DOHH2 (cell line): ENCODE data around the gene SPAG16.

ENCODE experiments used
- H3F3A ChIP-seq: fragments of 200-600 bp; sonication (generic), shearing (Covaris generic); 2 replicates; pipeline ENCODE4 v1.6.0; 2016; ENCODE audit warnings: antibody characterized with exemption, mild to moderate bottlenecking; ENCODE audit not compliant: control insufficient read depth, insufficient read depth
- H3K27ac ChIP-seq: fragments of 200-600 bp; sonication (generic); 2 replicates; pipeline ENCODE4 v1.5.1; 2014; ENCODE audit warnings: low read depth, mild to moderate bottlenecking, low read length, moderate library complexity
- H3K27me3 ChIP-seq: fragments of 200-600 bp; sonication (generic); 2 replicates; pipeline ENCODE4 v1.6.1; 2014; ENCODE audit warnings: mild to moderate bottlenecking, low read length, mixed read lengths; ENCODE audit not compliant: control insufficient read depth
- H3K36me3 ChIP-seq: fragments of 200-600 bp; sonication (generic); 2 replicates; pipeline ENCODE4 v1.6.1; 2014; ENCODE audit warnings: mild to moderate bottlenecking, low read length, moderate library complexity, mixed read lengths; ENCODE audit not compliant: control insufficient read depth
- H3K4me1 ChIP-seq: fragments of 200-600 bp; sonication (generic); 2 replicates; pipeline ENCODE4 v1.6.1; 2014; ENCODE audit warnings: mild to moderate bottlenecking, low read length, mixed read lengths; ENCODE audit not compliant: control insufficient read depth
- H3K4me2 ChIP-seq: fragments of 200-600 bp; sonication (generic); 2 replicates; pipeline ENCODE4 v1.6.0; 2014; ENCODE audit warnings: mild to moderate bottlenecking, low read length, moderate library complexity
- H3K4me3 ChIP-seq: fragments of 200-600 bp; sonication (generic); 2 replicates; pipeline ENCODE4 v1.5.1; 2014; ENCODE audit warnings: mild to moderate bottlenecking, low read length, mixed read lengths
- H3K79me2 ChIP-seq: fragments of 200-600 bp; sonication (generic); 2 replicates; pipeline ENCODE4 v1.6.1; 2014; ENCODE audit warnings: mild to moderate bottlenecking, low read length, mixed read lengths; ENCODE audit not compliant: control insufficient read depth
- H3K9me2 ChIP-seq: fragments of 200-600 bp; sonication (generic); replicated peaks from 2 replicates; pipeline ENCODE4 v1.6.1; 2014; ENCODE audit warnings: mild to moderate bottlenecking, low read length, mixed read lengths; ENCODE audit not compliant: control insufficient read depth
- H3K9me3 ChIP-seq: fragments of 200-600 bp; sonication (generic); 2 replicates; pipeline ENCODE4 v1.6.1; 2014; ENCODE audit warnings: antibody characterized with exemption, low read length, mixed read lengths; ENCODE audit not compliant: control insufficient read depth, insufficient read depth
- H4K20me1 ChIP-seq: fragments of 200-600 bp; sonication (generic); 2 replicates; pipeline ENCODE4 v1.6.0; 2014; ENCODE audit warnings: low read depth, mild to moderate bottlenecking, antibody characterized with exemption, low read length, moderate library complexity; ENCODE audit not compliant: control insufficient read depth, insufficient read depth
- EZH2phosphoT487 ChIP-seq: fragments of 200-600 bp; sonication (generic); IDR thresholded peaks from 2 replicates; pipeline ENCODE4 v1.6.1; 2017; ENCODE audit warnings: borderline replicate concordance, mild to moderate bottlenecking, antibody characterized with exemption, low read length, moderate library complexity, mixed read lengths
- TF ChIP-seq, protein P1 (sequence below): fragments of 200-600 bp; sonication (generic); IDR thresholded peaks from one replicate; pipeline ENCODE4 v1.5.1; 2014; ENCODE audit warnings: antibody characterized with exemption, mild to moderate bottlenecking, low read depth, low read length; ENCODE audit not compliant: poor library complexity, severe bottlenecking

Gene SPAG16

DNA sequence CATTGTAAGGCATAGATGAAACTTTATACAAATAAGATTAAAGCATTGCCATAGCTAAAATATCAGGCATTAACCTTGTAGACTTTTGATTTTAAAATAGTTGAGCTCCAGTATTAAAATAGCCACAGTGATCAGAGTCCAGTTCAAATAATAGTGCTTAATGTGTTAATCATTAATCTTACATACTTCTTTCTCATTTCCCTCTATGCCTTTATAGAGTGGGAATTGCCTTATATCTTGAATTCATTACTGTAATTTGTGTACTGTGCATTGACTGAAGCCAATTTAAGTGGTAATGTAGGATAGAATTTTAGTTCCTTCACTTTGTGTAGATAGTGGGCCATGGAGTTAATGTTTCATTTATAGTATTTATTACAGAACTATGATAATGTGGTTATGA lies 577.4 kb downstream of the SPAG16 start:
- no peaks in the 10 kb centered on the region for H3K9me2 ChIP-seq
- no peaks in the 10 kb centered on the region for H3K27me3 ChIP-seq
- no peak overlapping the region for H3K4me2 ChIP-seq
- no peak overlapping the region for H3K4me3 ChIP-seq
- no peaks in the 10 kb centered on the region for H3K4me1 ChIP-seq
- no peaks in the 10 kb centered on the region for H3K9me3 ChIP-seq
- no peaks in the 10 kb centered on the region for H3F3A ChIP-seq
- no peaks in the 10 kb centered on the region for H4K20me1 ChIP-seq
- no peaks in the 10 kb centered on the region for H3K79me2 ChIP-seq
- no peaks in the 10 kb centered on the region for H3K36me3 ChIP-seq
- H3K27ac ChIP-seq: no peak overlapping the region
- no peak for TF ChIP-seq EZH2phosphoT487
- TF ChIP-seq, protein P1, sequence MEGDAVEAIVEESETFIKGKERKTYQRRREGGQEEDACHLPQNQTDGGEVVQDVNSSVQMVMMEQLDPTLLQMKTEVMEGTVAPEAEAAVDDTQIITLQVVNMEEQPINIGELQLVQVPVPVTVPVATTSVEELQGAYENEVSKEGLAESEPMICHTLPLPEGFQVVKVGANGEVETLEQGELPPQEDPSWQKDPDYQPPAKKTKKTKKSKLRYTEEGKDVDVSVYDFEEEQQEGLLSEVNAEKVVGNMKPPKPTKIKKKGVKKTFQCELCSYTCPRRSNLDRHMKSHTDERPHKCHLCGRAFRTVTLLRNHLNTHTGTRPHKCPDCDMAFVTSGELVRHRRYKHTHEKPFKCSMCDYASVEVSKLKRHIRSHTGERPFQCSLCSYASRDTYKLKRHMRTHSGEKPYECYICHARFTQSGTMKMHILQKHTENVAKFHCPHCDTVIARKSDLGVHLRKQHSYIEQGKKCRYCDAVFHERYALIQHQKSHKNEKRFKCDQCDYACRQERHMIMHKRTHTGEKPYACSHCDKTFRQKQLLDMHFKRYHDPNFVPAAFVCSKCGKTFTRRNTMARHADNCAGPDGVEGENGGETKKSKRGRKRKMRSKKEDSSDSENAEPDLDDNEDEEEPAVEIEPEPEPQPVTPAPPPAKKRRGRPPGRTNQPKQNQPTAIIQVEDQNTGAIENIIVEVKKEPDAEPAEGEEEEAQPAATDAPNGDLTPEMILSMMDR: no peak

DNA sequence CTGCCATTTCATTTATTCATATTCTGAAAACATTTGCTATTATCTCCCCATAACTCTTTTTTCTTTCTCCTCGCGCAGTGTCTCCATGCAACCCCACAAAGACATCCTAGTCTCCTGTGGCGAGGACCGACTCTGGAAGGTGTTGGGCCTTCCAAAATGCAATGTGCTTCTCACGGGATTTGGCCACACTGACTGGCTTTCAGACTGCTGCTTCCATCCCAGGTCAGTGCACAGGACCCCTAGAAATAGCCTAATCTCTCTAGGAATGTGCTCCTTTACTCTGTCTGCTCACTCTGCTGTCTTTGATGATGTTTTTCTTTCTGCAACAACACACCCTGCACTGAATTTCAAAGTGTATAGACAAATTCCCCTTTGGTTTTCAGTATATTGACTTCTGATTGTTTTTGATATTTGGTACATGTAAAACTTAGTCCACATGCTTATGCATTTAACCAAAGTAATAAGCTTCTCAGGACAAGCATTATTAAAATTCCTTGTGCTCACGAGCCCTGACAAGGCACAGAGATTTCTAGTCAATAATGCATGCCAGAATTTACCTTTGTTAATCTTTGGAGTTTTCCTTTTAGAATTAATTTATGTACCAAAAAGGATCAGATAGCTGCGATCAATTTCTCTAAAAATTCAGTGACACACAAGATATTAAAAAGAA lies 578.3 kb downstream of the SPAG16 start:
- Histone ChIP-seq H3K9me2 (no peaks in the 10 kb centered on the region), H3F3A (no peaks in the 10 kb centered on the region), H3K27me3 (no peaks in the 10 kb centered on the region), H4K20me1 (no peaks in the 10 kb centered on the region), H3K4me3 (no peak overlapping the region), H3K36me3 (no peaks in the 10 kb centered on the region), H3K27ac (no peak overlapping the region), H3K4me1 (no peaks in the 10 kb centered on the region), H3K4me2 (no peak overlapping the region), H3K9me3 (no peaks in the 10 kb centered on the region), H3K79me2 (no peaks in the 10 kb centered on the region)
- no peak for TF ChIP-seq EZH2phosphoT487
- TF ChIP-seq, protein P1: no peak

DNA sequence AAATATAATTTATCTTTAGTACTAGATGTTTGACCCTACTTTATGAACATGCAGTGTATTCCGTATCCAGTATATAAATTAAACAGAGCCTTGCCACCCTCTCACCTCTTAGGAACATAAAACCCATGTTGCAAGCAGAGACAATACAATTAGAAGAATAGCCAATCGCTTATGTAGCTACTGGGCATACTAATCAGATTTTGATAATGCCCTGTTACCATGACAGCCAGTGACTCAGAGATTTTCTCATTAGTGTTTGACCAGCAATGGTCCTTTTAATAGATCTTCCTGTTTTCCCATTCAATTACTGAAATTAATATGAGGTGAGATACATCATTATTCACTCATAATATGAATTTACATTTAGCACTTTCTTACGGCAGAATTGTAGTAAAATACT lies 579.3 kb downstream of the SPAG16 start:
- Histone ChIP-seq H3F3A (no peaks in the 10 kb centered on the region), H3K4me2 (no peak overlapping the region)
- TF ChIP-seq, protein P1: no peak
- TF ChIP-seq EZH2phosphoT487: no peak

More for the DNA sequence above, 579.3 kb downstream of the SPAG16 start:
- Histone ChIP-seq H3K9me2 (no peaks in the 10 kb centered on the region), H3K4me1 (no peaks in the 10 kb centered on the region), H3K27me3 (no peaks in the 10 kb centered on the region), H3K27ac (no peak overlapping the region), H3K79me2 (no peaks in the 10 kb centered on the region), H3K36me3 (no peaks in the 10 kb centered on the region), H3K9me3 (no peaks in the 10 kb centered on the region), H3K4me3 (no peak overlapping the region), H4K20me1 (no peaks in the 10 kb centered on the region)
